Lower leg skin (tissue), 4 donors: ENCODE results near the gene P3H3. TPM values are rescaled to one million over a fixed set of nuclear protein-coding genes. Genes with fewer than 3 reads are reported as not detected.

Source experiments
- DNase-seq, 2 donors: peaks; one replicate each; pipeline ENCODE4 v3.0.0-alpha.2; 2019; ENCODE audit warnings: low spot score in 2 of 2
- H3K4me3 ChIP-seq: fragments of 200-600 bp; sonication (generic); 2 replicates; pipeline ENCODE4 v1.5.1; 2017; ENCODE audit warnings: mild to moderate bottlenecking, low read depth; ENCODE audit not compliant: poor library complexity, severe bottlenecking
- POLR2A ChIP-seq, 2 donors: fragments of 450-650 bp; IDR thresholded peaks; one replicate each; pipeline ENCODE4 v1.6.1; 2016 to 2017; ENCODE audit warnings: antibody characterized with exemption in 2 of 2, mild to moderate bottlenecking in 1 of 2, moderate library complexity in 1 of 2
- WGBS, 2 donors: methylation state at CpG; one replicate each; pipeline ENCODE4 v1.1.5; 2018; 5-methylcytosine and 5-hydroxymethylcytosine counted together
- intact Hi-C: fragments of 100-400 bp; cut with DNase I; formaldehyde crosslinking; loops from one replicate; pipeline ENCODE4 v1.15.0; 2023; ENCODE audit warnings: low total_unique reads
- total RNA-seq, 4 donors: library from RNA; depleted of rRNA; stranded (reverse); fragments of >200 nt; gene quantifications; one replicate each; pipeline ENCODE4 v1.1.0, GENCODE V29; 2016
- TF ChIP-seq, protein P1 (sequence below), 3 donors: fragments of 450-650 bp; IDR thresholded peaks; one replicate each; pipeline ENCODE4 v1.5.1; 2016; ENCODE audit warnings: antibody characterized with exemption in 3 of 3, mild to moderate bottlenecking in 3 of 3, moderate library complexity in 2 of 3

The P3H3 gene
- total RNA-seq, 4 donors from 2014 or later: 8.8 to 18.2 (median 11.8) TPM

GRCh38 chr12:6782850-6783566, 45.2 kb upstream of the P3H3 start:
- TF ChIP-seq, protein P1, sequence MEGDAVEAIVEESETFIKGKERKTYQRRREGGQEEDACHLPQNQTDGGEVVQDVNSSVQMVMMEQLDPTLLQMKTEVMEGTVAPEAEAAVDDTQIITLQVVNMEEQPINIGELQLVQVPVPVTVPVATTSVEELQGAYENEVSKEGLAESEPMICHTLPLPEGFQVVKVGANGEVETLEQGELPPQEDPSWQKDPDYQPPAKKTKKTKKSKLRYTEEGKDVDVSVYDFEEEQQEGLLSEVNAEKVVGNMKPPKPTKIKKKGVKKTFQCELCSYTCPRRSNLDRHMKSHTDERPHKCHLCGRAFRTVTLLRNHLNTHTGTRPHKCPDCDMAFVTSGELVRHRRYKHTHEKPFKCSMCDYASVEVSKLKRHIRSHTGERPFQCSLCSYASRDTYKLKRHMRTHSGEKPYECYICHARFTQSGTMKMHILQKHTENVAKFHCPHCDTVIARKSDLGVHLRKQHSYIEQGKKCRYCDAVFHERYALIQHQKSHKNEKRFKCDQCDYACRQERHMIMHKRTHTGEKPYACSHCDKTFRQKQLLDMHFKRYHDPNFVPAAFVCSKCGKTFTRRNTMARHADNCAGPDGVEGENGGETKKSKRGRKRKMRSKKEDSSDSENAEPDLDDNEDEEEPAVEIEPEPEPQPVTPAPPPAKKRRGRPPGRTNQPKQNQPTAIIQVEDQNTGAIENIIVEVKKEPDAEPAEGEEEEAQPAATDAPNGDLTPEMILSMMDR (IDR thresholded peaks at IDR 0.05): no peak
- TF ChIP-seq POLR2A (IDR thresholded peaks at IDR 0.05): no peak
- intact Hi-C loops: no loop called here
- DNase-seq: no peak
- 78 to 79% methylated on average over 10 of the region's 10 CpGs for WGBS, 2 donors
- no peak overlapping the region for H3K4me3 ChIP-seq

DNA sequence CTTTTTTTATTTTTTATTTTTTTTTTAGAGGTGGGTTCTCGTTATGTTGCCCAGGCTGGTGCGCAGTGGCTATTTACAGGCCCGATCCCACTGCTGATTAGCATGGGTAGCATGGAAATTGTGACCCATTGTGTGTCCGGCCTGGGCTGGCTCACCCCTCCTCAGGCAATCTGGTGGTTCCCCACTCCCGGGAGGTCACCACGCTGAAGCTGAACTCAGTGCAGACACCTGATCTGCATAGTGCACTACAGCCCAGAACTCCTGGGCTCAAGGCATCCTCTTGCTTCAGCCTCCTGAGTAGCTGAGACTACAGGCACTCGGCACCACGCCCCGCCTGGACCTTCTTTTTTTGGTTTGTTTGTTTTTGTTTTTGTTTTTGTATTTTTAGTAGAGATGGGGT, 44.4 kb upstream of the P3H3 start:
- TF ChIP-seq, protein P1 (IDR thresholded peaks at IDR 0.05): no peak
- no peak for TF ChIP-seq POLR2A (IDR thresholded peaks at IDR 0.05)
- 92 to 95% methylated on average over 9 of the region's 9 CpGs for WGBS, 2 donors
- DNase-seq: no peak
- intact Hi-C loops: no loop called here
- no peak overlapping the region for H3K4me3 ChIP-seq

DNA sequence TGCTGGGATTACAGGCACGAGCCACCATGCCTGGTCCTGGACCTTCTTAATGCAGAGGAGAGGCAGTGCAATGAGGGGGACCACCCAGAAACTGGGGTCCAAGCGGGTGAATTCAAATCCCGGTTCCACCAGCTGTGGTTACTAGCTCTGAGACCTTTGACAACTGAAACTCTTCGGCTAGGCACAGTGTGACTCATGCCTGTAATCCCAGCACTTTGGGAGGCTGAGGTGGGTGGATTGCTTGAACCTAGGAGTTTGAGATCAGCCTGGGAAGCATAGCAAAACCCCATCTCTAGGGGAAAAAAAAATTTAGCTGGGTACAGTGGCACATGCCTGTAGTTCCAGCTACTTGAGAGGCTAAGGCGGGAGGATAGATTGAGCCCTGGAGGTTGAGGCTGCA, 43.9 kb upstream of the P3H3 start:
- DNase-seq: no peak
- no peak for TF ChIP-seq POLR2A (IDR thresholded peaks at IDR 0.05)
- TF ChIP-seq, protein P1 (IDR thresholded peaks at IDR 0.05): no peak
- intact Hi-C loops: no loop called here
- WGBS, 2 donors: 73 to 80% methylated on average over 5 of the region's 5 CpGs
- no peak overlapping the region for H3K4me3 ChIP-seq

DNA sequence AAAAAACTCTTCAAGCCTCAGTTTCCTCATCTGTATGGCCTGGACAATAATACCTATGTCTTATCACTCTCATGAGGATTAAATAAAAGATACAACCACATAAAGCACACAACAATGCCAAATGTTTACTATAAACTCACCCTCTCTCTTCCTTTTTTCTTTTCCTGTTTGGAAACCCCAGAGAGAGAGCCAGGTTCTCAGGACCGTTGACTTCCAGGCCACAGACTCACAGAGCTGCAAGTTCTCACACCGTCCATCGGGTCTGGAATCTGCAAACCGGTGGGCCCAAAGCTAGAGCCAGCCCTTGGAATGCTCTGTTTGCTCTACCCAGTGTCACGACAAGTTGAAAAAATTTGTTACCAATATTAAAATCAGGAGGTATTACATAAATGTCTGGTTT, 43.4 kb upstream of the P3H3 start:
- H3K4me3 ChIP-seq: no peak overlapping the region
- no peak for DNase-seq
- intact Hi-C loops: no loop called here
- 73 to 79% methylated on average over 5 of the region's 5 CpGs for WGBS, 2 donors
- TF ChIP-seq, protein P1 (IDR thresholded peaks at IDR 0.05): no peak
- no peak for TF ChIP-seq POLR2A (IDR thresholded peaks at IDR 0.05)

DNA sequence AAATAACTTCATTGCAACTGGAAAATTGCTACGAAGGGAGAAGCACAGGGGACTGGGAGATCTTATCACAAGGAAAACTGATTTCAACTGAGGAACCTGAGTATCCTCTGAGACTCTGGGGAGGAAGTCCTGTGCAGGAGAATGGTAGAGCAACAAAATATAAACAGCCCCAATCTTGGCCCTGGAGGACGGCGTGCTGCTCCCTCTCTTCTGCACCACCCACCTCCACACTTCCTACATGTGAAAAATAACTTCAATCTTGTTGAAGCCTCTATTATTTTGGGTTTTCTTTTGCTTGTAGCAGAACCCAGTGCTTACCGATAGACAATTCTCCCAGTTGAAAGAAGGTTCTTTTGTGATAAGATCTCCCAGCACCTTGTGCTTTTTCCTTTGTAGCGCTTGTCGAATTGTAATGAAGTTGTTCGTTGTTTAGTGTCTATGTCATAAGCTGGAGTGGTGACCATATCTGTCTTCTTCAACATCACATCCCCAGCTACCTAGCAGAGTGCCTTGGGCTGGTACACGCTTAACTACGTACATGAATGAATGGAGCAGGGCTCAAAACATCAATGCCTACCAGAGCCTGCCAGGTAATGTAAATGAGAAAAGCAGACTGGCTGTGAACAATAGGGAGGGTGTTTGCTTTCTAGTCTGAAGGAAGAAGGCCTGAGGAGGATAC, 41.7 kb upstream of the P3H3 start:
- no peak for DNase-seq
- TF ChIP-seq, protein P1 (IDR thresholded peaks at IDR 0.05): no peak
- no peak for TF ChIP-seq POLR2A (IDR thresholded peaks at IDR 0.05)
- intact Hi-C loops: no loop called here
- WGBS, 2 donors: 68 to 73% methylated on average over 9 of the region's 9 CpGs
- H3K4me3 ChIP-seq: no peak overlapping the region
